WERI-Rb-1 (cell line): ENCODE results near the gene PGF.

Source experiments
- DNase-seq: peaks from one replicate; pipeline ENCODE4 v3.0.0-alpha.2; 2020
- H3K27ac ChIP-seq: fragments of 250-450 bp; sonication (Bioruptor Pico); 2 replicates; pipeline ENCODE4 v1.5.1; 2020; ENCODE audit warnings: mild to moderate bottlenecking, moderate library complexity
- H3K27me3 ChIP-seq: fragments of 250-450 bp; sonication (Bioruptor Pico); 2 replicates; pipeline ENCODE4 v1.5.1; 2021; ENCODE audit warnings: mild to moderate bottlenecking, low read depth, moderate library complexity; ENCODE audit not compliant: insufficient read depth, severe bottlenecking
- H3K36me3 ChIP-seq: fragments of 250-450 bp; sonication (Bioruptor Pico); 2 replicates; pipeline ENCODE4 v1.5.1; 2020; ENCODE audit warnings: mild to moderate bottlenecking, moderate library complexity
- H3K4me3 ChIP-seq: 2 replicates; pipeline ENCODE4 v1.5.1; 2011; ENCODE audit warnings: low read depth, mild to moderate bottlenecking, control low read depth, low read length
- H3K9me3 ChIP-seq: fragments of 250-450 bp; sonication (Bioruptor Pico); 2 replicates; pipeline ENCODE4 v1.5.1; 2021; ENCODE audit warnings: mild to moderate bottlenecking, moderate library complexity; ENCODE audit not compliant: severe bottlenecking
- CTCF ChIP-seq: IDR thresholded peaks from 2 replicates; pipeline ENCODE4 v1.5.1; 2011; ENCODE audit warnings: low read depth, mild to moderate bottlenecking, control low read depth, inconsistent platforms, low read length

PGF gene

GRCh38 chr14:74913986-74914573 lies 41.3 kb downstream of the PGF start:
- H3K27me3 ChIP-seq: no peaks in the 10 kb centered on the region
- peaks cover 18% of the 10 kb centered on the region for H3K36me3 ChIP-seq
- H3K9me3 ChIP-seq: no peaks in the 10 kb centered on the region
- H3K4me3 ChIP-seq: no peak overlapping the region
- no peak overlapping the region for H3K27ac ChIP-seq
- TF ChIP-seq CTCF: peak; percentile 91
- peak; percentile 70 for DNase-seq

GRCh38 chr14:74913393-74913910 lies 41.9 kb downstream of the PGF start:
- H3K36me3 ChIP-seq: peaks cover 13% of the 10 kb centered on the region
- H3K9me3 ChIP-seq: no peaks in the 10 kb centered on the region
- no peak overlapping the region for H3K27ac ChIP-seq
- DNase-seq: no peak
- no peak for TF ChIP-seq CTCF
- H3K27me3 ChIP-seq: no peaks in the 10 kb centered on the region
- H3K4me3 ChIP-seq: no peak overlapping the region

GRCh38 chr14:74912801-74913200 lies 42.6 kb downstream of the PGF start:
- Histone ChIP-seq H3K4me3 (no peak overlapping the region), H3K36me3 (peaks cover 11% of the 10 kb centered on the region), H3K9me3 (no peaks in the 10 kb centered on the region), H3K27ac (no peak overlapping the region), H3K27me3 (no peaks in the 10 kb centered on the region)
- no peak for DNase-seq
- no peak for TF ChIP-seq CTCF

- no peak for TF ChIP-seq CTCF
- Histone ChIP-seq H3K9me3 (no peaks in the 10 kb centered on the region), H3K27ac (no peak overlapping the region), H3K27me3 (no peaks in the 10 kb centered on the region), H3K36me3 (peaks cover 9% of the 10 kb centered on the region), H3K4me3 (no peak overlapping the region)
- DNase-seq: no peak
Measured at GRCh38 chr14:74912111-74912510, 43.3 kb downstream of the PGF start.

- TF ChIP-seq CTCF: no peak
- Histone ChIP-seq H3K4me3 (no peak overlapping the region), H3K27me3 (no peaks in the 10 kb centered on the region), H3K9me3 (no peaks in the 10 kb centered on the region), H3K36me3 (peaks cover 6% of the 10 kb centered on the region), H3K27ac (no peak overlapping the region)
- DNase-seq: no peak
Measured at GRCh38 chr14:74911704-74912103, 43.7 kb downstream of the PGF start.

- Histone ChIP-seq H3K4me3 (no peak overlapping the region), H3K36me3 (peaks cover 6% of the 10 kb centered on the region), H3K9me3 (no peaks in the 10 kb centered on the region), H3K27me3 (no peaks in the 10 kb centered on the region), H3K27ac (no peak overlapping the region)
- no peak for TF ChIP-seq CTCF
- DNase-seq: no peak
Measured at GRCh38 chr14:74911221-74911620, 44.2 kb downstream of the PGF start.
